Kidney epithelial cell (primary cell): ENCODE results near the gene PRKD1. TPM values are rescaled to one million over a fixed set of nuclear protein-coding genes. Genes with fewer than 3 reads are reported as not detected.

ENCODE experiments used
- DNase-seq: peaks from one replicate; pipeline ENCODE4 v3.0.0-alpha.2; 2010; ENCODE audit warnings: low read depth
- H3K27me3 ChIP-seq: 2 replicates; pipeline ENCODE4 v1.6.0; 2011; ENCODE audit warnings: low read length; ENCODE audit not compliant: control insufficient read depth, insufficient read depth
- H3K36me3 ChIP-seq: 2 replicates; pipeline ENCODE4 v1.5.1; 2011; ENCODE audit warnings: low read length; ENCODE audit not compliant: control insufficient read depth, insufficient read depth
- H3K4me3 ChIP-seq: 2 replicates; pipeline ENCODE4 v1.5.1; 2011; ENCODE audit warnings: low read depth, mild to moderate bottlenecking, control low read depth, low read length
- total RNA-seq: library from RNA; depleted of rRNA; stranded (reverse); fragments of >200 nt; gene quantifications from 2 replicates; pipeline ENCODE4 v1.2.3, GENCODE V29; 2015
- TF ChIP-seq, protein P1 (sequence below): IDR thresholded peaks from 2 replicates; pipeline ENCODE4 v1.5.1; 2011; ENCODE audit warnings: mild to moderate bottlenecking, moderate library complexity, low read length, control low read depth, inconsistent platforms; ENCODE audit not compliant: insufficient read depth, poor library complexity, severe bottlenecking

Gene PRKD1
- total RNA-seq, 1 donor from 2014 or later, result 7.2 TPM

DNA sequence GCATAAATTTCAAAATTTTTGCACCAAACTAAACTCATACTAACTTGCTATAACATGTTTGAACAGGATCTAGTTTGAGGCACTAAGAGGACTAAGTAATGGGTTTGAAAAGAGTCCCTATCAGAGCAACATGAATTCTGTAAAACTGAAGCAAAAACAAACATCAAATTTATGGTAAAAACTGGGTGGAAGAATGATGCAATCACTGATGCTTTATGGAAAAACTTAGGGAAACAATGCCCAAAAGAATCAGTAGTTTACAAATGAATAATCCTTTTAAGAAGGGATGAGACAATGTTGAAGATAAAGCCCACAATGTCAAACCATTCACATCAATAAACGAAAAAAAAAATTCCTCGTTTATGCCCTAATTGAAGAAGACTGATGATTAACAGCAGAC lies 88.9 kb downstream of the PRKD1 start:
- H3K36me3 ChIP-seq, result no peaks in the 10 kb centered on the region
- no peak overlapping the region for H3K4me3 ChIP-seq
- DNase-seq, result no peak
- TF ChIP-seq, protein P1, sequence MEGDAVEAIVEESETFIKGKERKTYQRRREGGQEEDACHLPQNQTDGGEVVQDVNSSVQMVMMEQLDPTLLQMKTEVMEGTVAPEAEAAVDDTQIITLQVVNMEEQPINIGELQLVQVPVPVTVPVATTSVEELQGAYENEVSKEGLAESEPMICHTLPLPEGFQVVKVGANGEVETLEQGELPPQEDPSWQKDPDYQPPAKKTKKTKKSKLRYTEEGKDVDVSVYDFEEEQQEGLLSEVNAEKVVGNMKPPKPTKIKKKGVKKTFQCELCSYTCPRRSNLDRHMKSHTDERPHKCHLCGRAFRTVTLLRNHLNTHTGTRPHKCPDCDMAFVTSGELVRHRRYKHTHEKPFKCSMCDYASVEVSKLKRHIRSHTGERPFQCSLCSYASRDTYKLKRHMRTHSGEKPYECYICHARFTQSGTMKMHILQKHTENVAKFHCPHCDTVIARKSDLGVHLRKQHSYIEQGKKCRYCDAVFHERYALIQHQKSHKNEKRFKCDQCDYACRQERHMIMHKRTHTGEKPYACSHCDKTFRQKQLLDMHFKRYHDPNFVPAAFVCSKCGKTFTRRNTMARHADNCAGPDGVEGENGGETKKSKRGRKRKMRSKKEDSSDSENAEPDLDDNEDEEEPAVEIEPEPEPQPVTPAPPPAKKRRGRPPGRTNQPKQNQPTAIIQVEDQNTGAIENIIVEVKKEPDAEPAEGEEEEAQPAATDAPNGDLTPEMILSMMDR, result no peak
- no peaks in the 10 kb centered on the region for H3K27me3 ChIP-seq

DNA sequence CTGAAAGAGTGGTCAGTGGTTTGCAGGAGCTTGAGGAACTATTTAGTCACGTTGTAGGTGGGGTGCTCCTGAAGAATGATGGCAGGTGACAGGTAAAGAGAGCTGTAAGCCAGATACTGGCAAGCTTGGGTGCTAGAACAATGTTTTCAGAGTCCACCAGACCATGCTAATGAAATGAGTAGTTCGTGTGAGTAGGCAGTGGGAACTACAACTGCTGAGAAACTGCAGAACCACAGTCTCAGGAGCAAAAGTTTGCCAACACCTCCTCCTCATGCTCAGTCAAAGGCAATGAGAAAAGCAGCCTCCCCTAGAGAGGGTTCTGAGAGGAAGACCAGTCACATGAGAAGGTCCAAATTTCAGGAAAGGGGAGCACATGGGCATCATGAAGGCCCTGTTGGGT lies 91.3 kb downstream of the PRKD1 start:
- no peak for DNase-seq
- TF ChIP-seq, protein P1, result no peak

DNA sequence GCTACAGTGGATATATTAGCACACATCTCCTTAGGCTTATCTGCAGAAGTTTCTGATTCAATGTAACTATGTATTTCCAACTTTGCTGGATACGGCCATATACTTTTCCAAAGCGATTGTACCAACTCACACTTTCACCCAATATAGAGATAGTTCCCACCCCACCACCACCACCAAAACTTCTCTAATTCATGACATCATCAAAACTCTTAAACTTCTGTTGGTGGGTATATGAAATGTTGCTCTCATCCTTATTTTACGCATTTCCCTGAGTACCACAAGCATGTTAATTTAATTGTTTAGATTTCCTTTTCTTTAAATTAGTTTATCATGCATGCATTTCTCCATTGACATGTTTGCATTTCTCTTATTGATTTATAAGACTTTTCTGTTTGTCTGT lies 95.6 kb downstream of the PRKD1 start:
- TF ChIP-seq, protein P1, result no peak

More for the DNA sequence above, 91.3 kb downstream of the PRKD1 start:
- Histone ChIP-seq H3K27me3 (no peaks in the 10 kb centered on the region), H3K36me3 (no peaks in the 10 kb centered on the region), H3K4me3 (no peak overlapping the region)

DNA sequence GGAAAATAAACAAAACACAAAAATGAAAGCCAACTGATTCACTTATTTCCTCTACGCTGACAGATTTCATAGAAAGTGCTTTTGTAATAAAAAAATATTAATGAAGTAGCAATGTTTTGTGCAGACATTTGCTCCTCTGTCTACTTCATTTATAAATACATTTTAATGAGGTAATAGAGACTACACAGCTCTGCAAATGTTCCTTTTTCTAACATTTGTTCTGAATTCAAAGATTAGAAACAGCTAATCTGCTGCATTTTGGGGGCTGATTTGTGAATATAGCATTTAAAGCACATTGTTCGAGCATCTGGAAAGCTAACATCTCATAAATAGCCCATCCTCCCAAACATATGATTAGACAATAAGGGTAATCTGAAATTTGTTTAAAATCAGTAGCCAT lies 97.8 kb downstream of the PRKD1 start:
- TF ChIP-seq, protein P1, result no peak
- no peak overlapping the region for H3K4me3 ChIP-seq
- DNase-seq, result no peak
- H3K36me3 ChIP-seq, result no peaks in the 10 kb centered on the region
- no peaks in the 10 kb centered on the region for H3K27me3 ChIP-seq

More for the DNA sequence above, 95.6 kb downstream of the PRKD1 start:
- no peaks in the 10 kb centered on the region for H3K36me3 ChIP-seq
- H3K27me3 ChIP-seq, result no peaks in the 10 kb centered on the region
- no peak for DNase-seq
- no peak overlapping the region for H3K4me3 ChIP-seq

DNA sequence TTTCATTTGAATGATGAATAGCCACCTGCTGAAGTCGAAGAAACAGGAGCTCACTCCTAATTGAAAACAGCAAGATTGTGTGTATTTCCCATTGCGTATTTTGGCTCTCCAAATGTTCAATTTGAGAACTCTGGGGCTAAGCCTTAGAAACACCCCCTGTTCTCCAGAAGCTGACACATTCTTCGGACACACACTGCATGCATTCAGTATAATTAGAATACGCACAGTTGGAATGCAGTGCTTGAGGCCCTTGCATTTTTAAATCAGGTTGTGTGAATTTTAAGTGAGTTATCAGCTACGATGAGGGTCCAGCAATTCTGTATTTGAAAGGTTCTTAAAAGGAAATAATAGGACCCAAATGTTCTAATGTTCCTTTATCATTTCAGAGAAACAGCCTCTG lies 103.8 kb downstream of the PRKD1 start:
- Histone ChIP-seq H3K36me3 (no peaks in the 10 kb centered on the region), H3K4me3 (no peak overlapping the region), H3K27me3 (no peaks in the 10 kb centered on the region)
- TF ChIP-seq, protein P1, result no peak
- no peak for DNase-seq

DNA sequence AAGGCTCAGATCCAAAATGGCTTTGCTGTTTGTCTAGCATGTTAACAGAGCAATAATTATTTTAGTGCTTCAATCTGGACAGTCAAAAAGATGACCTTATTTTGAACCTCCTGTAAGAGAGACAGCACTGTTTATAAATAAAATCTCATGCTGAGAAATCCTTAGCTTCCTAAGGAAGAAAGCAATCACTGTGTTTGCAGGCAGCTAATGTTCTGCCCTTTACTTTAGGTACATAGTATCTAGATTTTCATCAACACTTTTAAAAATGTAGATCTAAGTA lies 105.3 kb downstream of the PRKD1 start:
- Histone ChIP-seq H3K4me3 (no peak overlapping the region), H3K27me3 (no peaks in the 10 kb centered on the region), H3K36me3 (no peaks in the 10 kb centered on the region)
- TF ChIP-seq, protein P1, result no peak
- no peak for DNase-seq
